ENCODE measurements around the gene CELF3.

CELF3 gene

GRCh38 chr1:151715726-151716404 lies 738 bp downstream of the CELF3 start:
- Histone ChIP-seq H3K79me2 (ENCODE audit: control insufficient read depth, insufficient read depth, low read length, poor library complexity) (no peaks in the 10 kb centered on the region), H3K9me3 (ENCODE audit: insufficient read depth, low read depth, low read length) (no peaks in the 10 kb centered on the region), H4K12ac (ENCODE audit: low read depth, low read length) (no peak overlapping the region), H3K18ac (ENCODE audit: low read length) (no peak overlapping the region), H2BK120ac (ENCODE audit: insufficient read depth, low read length, poor library complexity) (no peak overlapping the region), H2BK12ac (ENCODE audit: low read length) (no peak overlapping the region), H3K36me3 (ENCODE audit: control insufficient read depth in 1 of 2, insufficient read depth in 2 of 2, low read length in 2 of 2) (no peaks in the 10 kb centered on the region), H3K27ac (ENCODE audit: low read depth, low read length) (no peak overlapping the region), H3K4me1 (ENCODE audit: control insufficient read depth in 1 of 2, insufficient read depth in 2 of 2, low read length in 2 of 2) (no peaks in the 10 kb centered on the region), H2AFZ (ENCODE audit: insufficient read depth, low read length, poor library complexity) (no peak overlapping the region), H2BK5ac (ENCODE audit: low read depth, low read length, poor library complexity) (no peak overlapping the region), H3K9ac (ENCODE audit: low read length) (no peak overlapping the region), H2AK5ac (ENCODE audit: low read length) (no peak overlapping the region), H3K4me3 (ENCODE audit: low read depth, low read length) (no peak overlapping the region), H4K8ac (ENCODE audit: low read depth, low read length) (no peak overlapping the region), H4K91ac (ENCODE audit: low read depth, low read length) (no peak overlapping the region), H3K79me1 (ENCODE audit: low read length) (no peaks in the 10 kb centered on the region), H3K23ac (ENCODE audit: low read length) (no peak overlapping the region), H3K27me3 (ENCODE audit: insufficient read depth, low read length) (peaks cover 20% of the 10 kb centered on the region), H3K4me2 (ENCODE audit: low read length) (no peak overlapping the region), H3K14ac (ENCODE audit: low read length) (no peak overlapping the region), H3K4ac (ENCODE audit: low read depth, low read length) (no peak overlapping the region)
- DNase-seq = no peak
- no CpG with 5 or more reads among the region's 17 CpGs for WGBS (ENCODE audit: extremely low coverage, insufficient coverage, insufficient read length)

DNA sequence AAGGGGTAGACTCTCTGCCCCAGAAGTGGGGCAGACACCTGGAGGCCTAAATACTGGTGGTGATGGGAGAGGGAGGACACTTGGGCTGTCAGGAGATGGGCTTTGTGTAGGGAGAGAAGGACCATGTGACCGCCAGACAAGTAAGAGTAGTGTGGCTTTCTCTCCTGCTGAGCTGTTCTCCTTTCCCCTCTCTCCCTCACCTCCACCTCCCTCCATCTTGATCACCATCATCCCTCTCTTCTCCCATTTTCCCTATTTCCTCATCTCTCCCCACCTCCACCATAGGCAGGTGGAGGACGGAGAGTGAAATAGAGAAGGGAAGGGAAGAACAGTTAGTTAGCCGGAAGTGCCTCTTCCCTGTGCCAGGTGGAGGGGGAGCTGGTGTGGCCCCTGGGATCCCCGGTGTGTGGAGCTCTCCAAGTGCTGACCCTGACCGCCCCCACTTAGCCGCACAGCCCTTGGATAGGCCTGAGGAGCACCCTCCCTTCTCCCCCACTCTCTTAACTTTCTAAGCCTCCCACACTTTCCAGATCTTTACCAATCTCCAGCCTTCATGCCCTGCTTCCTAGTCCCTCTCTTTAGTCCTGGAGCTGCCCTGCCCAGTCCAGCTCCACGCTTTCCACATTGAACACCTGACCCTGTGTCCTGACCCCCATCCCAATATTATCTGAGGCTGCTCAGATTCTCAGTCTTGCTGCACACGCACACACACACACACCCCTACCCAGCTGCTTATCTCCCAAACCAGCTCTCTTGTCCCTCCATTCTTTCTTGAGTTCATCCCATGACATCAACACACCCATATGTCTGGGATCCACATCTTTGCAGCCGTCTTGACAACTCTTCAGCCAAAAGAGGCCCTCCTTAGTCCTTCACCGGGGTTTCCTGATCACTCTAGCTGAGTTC lies 1.5 kb downstream of the CELF3 start:
- no peaks in the 10 kb centered on the region for H3K79me2 ChIP-seq (ENCODE audit: control insufficient read depth, insufficient read depth, low read length, poor library complexity)
- WGBS (ENCODE audit: extremely low coverage, insufficient coverage, insufficient read length) = no CpG with 5 or more reads among the region's 10 CpGs
- no peaks in the 10 kb centered on the region for H3K79me1 ChIP-seq (ENCODE audit: low read length)
- H3K23ac ChIP-seq (ENCODE audit: low read length) = no peak overlapping the region
- DNase-seq = no peak
- no peak overlapping the region for H3K27ac ChIP-seq (ENCODE audit: low read depth, low read length)
- H4K91ac ChIP-seq (ENCODE audit: low read depth, low read length) = no peak overlapping the region
- no peak overlapping the region for H2AK5ac ChIP-seq (ENCODE audit: low read length)
- no peak overlapping the region for H2BK5ac ChIP-seq (ENCODE audit: low read depth, low read length, poor library complexity)
- H3K9me3 ChIP-seq (ENCODE audit: insufficient read depth, low read depth, low read length) = no peaks in the 10 kb centered on the region
- no peak overlapping the region for H2AFZ ChIP-seq (ENCODE audit: insufficient read depth, low read length, poor library complexity)
- peaks cover 15% of the 10 kb centered on the region for H3K27me3 ChIP-seq (ENCODE audit: insufficient read depth, low read length)
- no peak overlapping the region for H3K18ac ChIP-seq (ENCODE audit: low read length)
- no peak overlapping the region for H3K9ac ChIP-seq (ENCODE audit: low read length)
- no peak overlapping the region for H4K12ac ChIP-seq (ENCODE audit: low read depth, low read length)
- no peak overlapping the region for H2BK12ac ChIP-seq (ENCODE audit: low read length)
- H2BK120ac ChIP-seq (ENCODE audit: insufficient read depth, low read length, poor library complexity) = no peak overlapping the region
- H3K4me1 ChIP-seq (ENCODE audit: control insufficient read depth in 1 of 2, insufficient read depth in 2 of 2, low read length in 2 of 2) = no peaks in the 10 kb centered on the region
- H3K36me3 ChIP-seq (ENCODE audit: control insufficient read depth in 1 of 2, insufficient read depth in 2 of 2, low read length in 2 of 2) = no peaks in the 10 kb centered on the region
- no peak overlapping the region for H3K4ac ChIP-seq (ENCODE audit: low read depth, low read length)
- H3K4me3 ChIP-seq (ENCODE audit: low read depth, low read length) = no peak overlapping the region
- H4K8ac ChIP-seq (ENCODE audit: low read depth, low read length) = no peak overlapping the region
- H3K14ac ChIP-seq (ENCODE audit: low read length) = no peak overlapping the region
- H3K4me2 ChIP-seq (ENCODE audit: low read length) = no peak overlapping the region

GRCh38 chr1:151713874-151714273 lies 2.7 kb downstream of the CELF3 start:
- Histone ChIP-seq H4K12ac (ENCODE audit: low read depth, low read length) (no peak overlapping the region), H3K27me3 (ENCODE audit: insufficient read depth, low read length) (peaks cover 11% of the 10 kb centered on the region), H3K4me1 (ENCODE audit: control insufficient read depth in 1 of 2, insufficient read depth in 2 of 2, low read length in 2 of 2) (no peaks in the 10 kb centered on the region), H3K4ac (ENCODE audit: low read depth, low read length) (no peak overlapping the region), H3K27ac (ENCODE audit: low read depth, low read length) (no peak overlapping the region), H3K18ac (ENCODE audit: low read length) (no peak overlapping the region), H2AK5ac (ENCODE audit: low read length) (no peak overlapping the region), H3K9me3 (ENCODE audit: insufficient read depth, low read depth, low read length) (no peaks in the 10 kb centered on the region), H3K79me2 (ENCODE audit: control insufficient read depth, insufficient read depth, low read length, poor library complexity) (no peaks in the 10 kb centered on the region), H2BK120ac (ENCODE audit: insufficient read depth, low read length, poor library complexity) (no peak overlapping the region), H2BK5ac (ENCODE audit: low read depth, low read length, poor library complexity) (no peak overlapping the region), H3K9ac (ENCODE audit: low read length) (no peak overlapping the region), H2BK12ac (ENCODE audit: low read length) (no peak overlapping the region), H4K91ac (ENCODE audit: low read depth, low read length) (no peak overlapping the region), H3K23ac (ENCODE audit: low read length) (no peak overlapping the region), H2AFZ (ENCODE audit: insufficient read depth, low read length, poor library complexity) (no peak overlapping the region), H4K8ac (ENCODE audit: low read depth, low read length) (no peak overlapping the region), H3K14ac (ENCODE audit: low read length) (no peak overlapping the region), H3K36me3 (ENCODE audit: control insufficient read depth in 1 of 2, insufficient read depth in 2 of 2, low read length in 2 of 2) (no peaks in the 10 kb centered on the region), H3K4me3 (ENCODE audit: low read depth, low read length) (no peak overlapping the region), H3K4me2 (ENCODE audit: low read length) (no peak overlapping the region), H3K79me1 (ENCODE audit: low read length) (no peaks in the 10 kb centered on the region)
- DNase-seq = no peak
- WGBS (ENCODE audit: extremely low coverage, insufficient coverage, insufficient read length) = no CpG with 5 or more reads among the region's 2 CpGs

GRCh38 chr1:151713044-151713443 lies 3.6 kb downstream of the CELF3 start:
- no peak for DNase-seq
- Histone ChIP-seq H2AFZ (ENCODE audit: insufficient read depth, low read length, poor library complexity) (no peak overlapping the region), H3K9ac (ENCODE audit: low read length) (no peak overlapping the region), H3K4me2 (ENCODE audit: low read length) (no peak overlapping the region), H2BK12ac (ENCODE audit: low read length) (no peak overlapping the region), H3K27ac (ENCODE audit: low read depth, low read length) (no peak overlapping the region), H4K91ac (ENCODE audit: low read depth, low read length) (no peak overlapping the region), H3K23ac (ENCODE audit: low read length) (no peak overlapping the region), H3K4ac (ENCODE audit: low read depth, low read length) (no peak overlapping the region), H2BK5ac (ENCODE audit: low read depth, low read length, poor library complexity) (no peak overlapping the region), H3K79me2 (ENCODE audit: control insufficient read depth, insufficient read depth, low read length, poor library complexity) (no peaks in the 10 kb centered on the region), H3K79me1 (ENCODE audit: low read length) (no peaks in the 10 kb centered on the region), H3K18ac (ENCODE audit: low read length) (no peak overlapping the region), H3K27me3 (ENCODE audit: insufficient read depth, low read length) (peaks cover 11% of the 10 kb centered on the region), H3K9me3 (ENCODE audit: insufficient read depth, low read depth, low read length) (no peaks in the 10 kb centered on the region), H3K4me3 (ENCODE audit: low read depth, low read length) (no peak overlapping the region), H3K36me3 (ENCODE audit: control insufficient read depth in 1 of 2, insufficient read depth in 2 of 2, low read length in 2 of 2) (no peaks in the 10 kb centered on the region), H4K12ac (ENCODE audit: low read depth, low read length) (no peak overlapping the region), H4K8ac (ENCODE audit: low read depth, low read length) (no peak overlapping the region), H3K14ac (ENCODE audit: low read length) (no peak overlapping the region), H2BK120ac (ENCODE audit: insufficient read depth, low read length, poor library complexity) (no peak overlapping the region), H3K4me1 (ENCODE audit: control insufficient read depth in 1 of 2, insufficient read depth in 2 of 2, low read length in 2 of 2) (no peaks in the 10 kb centered on the region), H2AK5ac (ENCODE audit: low read length) (no peak overlapping the region)
- no CpG with 5 or more reads among the region's 2 CpGs for WGBS (ENCODE audit: extremely low coverage, insufficient coverage, insufficient read length)
